ENCODE data around the gene UBE3D.

DNA sequence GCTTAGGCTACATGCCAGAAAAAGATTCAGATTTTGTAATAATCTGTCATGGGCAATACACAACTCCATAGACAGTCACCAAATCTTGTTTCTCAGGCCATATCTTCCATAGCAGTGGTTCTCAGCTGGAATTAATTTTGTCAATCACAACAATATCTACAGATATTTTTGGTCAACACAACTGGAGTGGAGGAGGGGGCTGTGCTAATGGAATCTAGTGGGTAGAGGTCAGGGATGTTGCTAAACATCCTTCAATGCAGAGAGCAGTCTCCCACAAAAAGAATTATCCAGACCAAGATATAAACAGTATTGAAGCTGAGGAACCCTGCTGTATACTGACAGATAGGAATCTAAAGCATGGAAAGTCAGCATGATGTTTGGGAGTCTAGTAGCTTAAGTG, 174.6 kb downstream of the UBE3D start:
- TF ChIP-seq, protein P1, sequence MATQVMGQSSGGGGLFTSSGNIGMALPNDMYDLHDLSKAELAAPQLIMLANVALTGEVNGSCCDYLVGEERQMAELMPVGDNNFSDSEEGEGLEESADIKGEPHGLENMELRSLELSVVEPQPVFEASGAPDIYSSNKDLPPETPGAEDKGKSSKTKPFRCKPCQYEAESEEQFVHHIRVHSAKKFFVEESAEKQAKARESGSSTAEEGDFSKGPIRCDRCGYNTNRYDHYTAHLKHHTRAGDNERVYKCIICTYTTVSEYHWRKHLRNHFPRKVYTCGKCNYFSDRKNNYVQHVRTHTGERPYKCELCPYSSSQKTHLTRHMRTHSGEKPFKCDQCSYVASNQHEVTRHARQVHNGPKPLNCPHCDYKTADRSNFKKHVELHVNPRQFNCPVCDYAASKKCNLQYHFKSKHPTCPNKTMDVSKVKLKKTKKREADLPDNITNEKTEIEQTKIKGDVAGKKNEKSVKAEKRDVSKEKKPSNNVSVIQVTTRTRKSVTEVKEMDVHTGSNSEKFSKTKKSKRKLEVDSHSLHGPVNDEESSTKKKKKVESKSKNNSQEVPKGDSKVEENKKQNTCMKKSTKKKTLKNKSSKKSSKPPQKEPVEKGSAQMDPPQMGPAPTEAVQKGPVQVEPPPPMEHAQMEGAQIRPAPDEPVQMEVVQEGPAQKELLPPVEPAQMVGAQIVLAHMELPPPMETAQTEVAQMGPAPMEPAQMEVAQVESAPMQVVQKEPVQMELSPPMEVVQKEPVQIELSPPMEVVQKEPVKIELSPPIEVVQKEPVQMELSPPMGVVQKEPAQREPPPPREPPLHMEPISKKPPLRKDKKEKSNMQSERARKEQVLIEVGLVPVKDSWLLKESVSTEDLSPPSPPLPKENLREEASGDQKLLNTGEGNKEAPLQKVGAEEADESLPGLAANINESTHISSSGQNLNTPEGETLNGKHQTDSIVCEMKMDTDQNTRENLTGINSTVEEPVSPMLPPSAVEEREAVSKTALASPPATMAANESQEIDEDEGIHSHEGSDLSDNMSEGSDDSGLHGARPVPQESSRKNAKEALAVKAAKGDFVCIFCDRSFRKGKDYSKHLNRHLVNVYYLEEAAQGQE (IDR thresholded peaks at IDR 0.05; ENCODE audit: insufficient read depth in 1 of 2, low read depth in 2 of 2, low read length in 1 of 2) = no peak
- TF ChIP-seq, protein P2, sequence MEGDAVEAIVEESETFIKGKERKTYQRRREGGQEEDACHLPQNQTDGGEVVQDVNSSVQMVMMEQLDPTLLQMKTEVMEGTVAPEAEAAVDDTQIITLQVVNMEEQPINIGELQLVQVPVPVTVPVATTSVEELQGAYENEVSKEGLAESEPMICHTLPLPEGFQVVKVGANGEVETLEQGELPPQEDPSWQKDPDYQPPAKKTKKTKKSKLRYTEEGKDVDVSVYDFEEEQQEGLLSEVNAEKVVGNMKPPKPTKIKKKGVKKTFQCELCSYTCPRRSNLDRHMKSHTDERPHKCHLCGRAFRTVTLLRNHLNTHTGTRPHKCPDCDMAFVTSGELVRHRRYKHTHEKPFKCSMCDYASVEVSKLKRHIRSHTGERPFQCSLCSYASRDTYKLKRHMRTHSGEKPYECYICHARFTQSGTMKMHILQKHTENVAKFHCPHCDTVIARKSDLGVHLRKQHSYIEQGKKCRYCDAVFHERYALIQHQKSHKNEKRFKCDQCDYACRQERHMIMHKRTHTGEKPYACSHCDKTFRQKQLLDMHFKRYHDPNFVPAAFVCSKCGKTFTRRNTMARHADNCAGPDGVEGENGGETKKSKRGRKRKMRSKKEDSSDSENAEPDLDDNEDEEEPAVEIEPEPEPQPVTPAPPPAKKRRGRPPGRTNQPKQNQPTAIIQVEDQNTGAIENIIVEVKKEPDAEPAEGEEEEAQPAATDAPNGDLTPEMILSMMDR (IDR thresholded peaks at IDR 0.05) = no peak
